Bronchial epithelial cell (primary cell): ENCODE results near the gene CNTNAP2. TPM values are rescaled to one million over a fixed set of nuclear protein-coding genes. Genes with fewer than 3 reads are reported as not detected.
"Not testable (repeated sequence)": the region's sequence is repeated elsewhere in the genome, so short reads cannot be mapped to it uniquely, and the experiment has no call there.

ENCODE experiments used
- DNase-seq: peaks from one replicate; pipeline ENCODE4 v3.0.0-alpha.2; 2010; ENCODE audit warnings: low read depth
- FAIRE-seq: peaks from 2 replicates; lab custom pipeline; 2011; peaks lifted over from hg19 to GRCh38; lab: Jason Lieb, UNC
- H3K27me3 ChIP-seq: 2 replicates; pipeline ENCODE4 v1.5.1; 2011; ENCODE audit warnings: low read length; ENCODE audit not compliant: control insufficient read depth, insufficient read depth
- H3K36me3 ChIP-seq: 2 replicates; pipeline ENCODE4 v1.5.1; 2011; ENCODE audit warnings: low read length; ENCODE audit not compliant: control insufficient read depth, insufficient read depth
- H3K4me3 ChIP-seq: 2 replicates; pipeline ENCODE4 v1.5.1; 2011; ENCODE audit warnings: mild to moderate bottlenecking, low read depth, low read length, control low read depth
- total RNA-seq: library from RNA; depleted of rRNA; stranded (reverse); fragments of >200 nt; gene quantifications from 2 replicates; pipeline ENCODE4 v1.2.1, GENCODE V29; 2014
- TF ChIP-seq, protein P1 (sequence below): IDR thresholded peaks from 2 replicates; pipeline ENCODE4 v1.5.1; 2011; ENCODE audit warnings: mild to moderate bottlenecking, moderate library complexity, low read length, control low read depth, inconsistent platforms; ENCODE audit not compliant: insufficient read depth, severe bottlenecking

CNTNAP2 gene
- total RNA-seq, 1 donor from 2014 or later, result 0.26 TPM

- no peaks in the 10 kb centered on the region for H3K36me3 ChIP-seq
- no peaks in the 10 kb centered on the region for H3K27me3 ChIP-seq
- DNase-seq (no peak), FAIRE-seq (no peak)
- TF ChIP-seq, protein P1, sequence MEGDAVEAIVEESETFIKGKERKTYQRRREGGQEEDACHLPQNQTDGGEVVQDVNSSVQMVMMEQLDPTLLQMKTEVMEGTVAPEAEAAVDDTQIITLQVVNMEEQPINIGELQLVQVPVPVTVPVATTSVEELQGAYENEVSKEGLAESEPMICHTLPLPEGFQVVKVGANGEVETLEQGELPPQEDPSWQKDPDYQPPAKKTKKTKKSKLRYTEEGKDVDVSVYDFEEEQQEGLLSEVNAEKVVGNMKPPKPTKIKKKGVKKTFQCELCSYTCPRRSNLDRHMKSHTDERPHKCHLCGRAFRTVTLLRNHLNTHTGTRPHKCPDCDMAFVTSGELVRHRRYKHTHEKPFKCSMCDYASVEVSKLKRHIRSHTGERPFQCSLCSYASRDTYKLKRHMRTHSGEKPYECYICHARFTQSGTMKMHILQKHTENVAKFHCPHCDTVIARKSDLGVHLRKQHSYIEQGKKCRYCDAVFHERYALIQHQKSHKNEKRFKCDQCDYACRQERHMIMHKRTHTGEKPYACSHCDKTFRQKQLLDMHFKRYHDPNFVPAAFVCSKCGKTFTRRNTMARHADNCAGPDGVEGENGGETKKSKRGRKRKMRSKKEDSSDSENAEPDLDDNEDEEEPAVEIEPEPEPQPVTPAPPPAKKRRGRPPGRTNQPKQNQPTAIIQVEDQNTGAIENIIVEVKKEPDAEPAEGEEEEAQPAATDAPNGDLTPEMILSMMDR, result no peak
- H3K4me3 ChIP-seq, result no peak overlapping the region
Measured at GRCh38 chr7:147106746-147107145, 990.1 kb downstream of the CNTNAP2 start.

DNA sequence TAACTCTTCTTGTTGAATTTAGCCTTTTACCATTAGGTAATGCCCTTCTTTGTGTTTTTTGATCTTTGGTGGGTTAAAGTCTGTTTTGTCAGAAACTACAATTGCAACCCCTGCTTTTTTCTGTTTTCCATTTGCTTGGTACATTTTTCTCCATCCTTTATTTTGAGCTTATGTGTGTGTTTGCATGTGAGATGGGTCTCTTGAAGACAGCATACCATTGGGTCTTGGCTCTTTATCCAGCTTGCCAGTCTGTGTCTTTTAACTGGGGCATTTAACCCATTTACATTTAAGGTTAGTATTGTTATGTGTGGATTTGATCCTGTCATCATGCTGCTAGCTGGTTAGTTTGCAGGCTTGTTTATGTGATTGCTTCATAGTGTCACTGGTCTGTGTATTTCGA, 997.9 kb downstream of the CNTNAP2 start:
- H3K36me3 ChIP-seq, FAIRE-seq, H3K27me3 ChIP-seq, H3K4me3 ChIP-seq, DNase-seq: not testable (repeated sequence)

- DNase-seq, result no peak
- TF ChIP-seq, protein P1, result no peak
- no peak overlapping the region for H3K4me3 ChIP-seq
- no peak for FAIRE-seq
- no peaks in the 10 kb centered on the region for H3K27me3 ChIP-seq
- no peaks in the 10 kb centered on the region for H3K36me3 ChIP-seq
Measured at GRCh38 chr7:147136352-147136751, 1019.8 kb downstream of the CNTNAP2 start.

GRCh38 chr7:147145194-147145593, 1028.6 kb downstream of the CNTNAP2 start:
- no peaks in the 10 kb centered on the region for H3K27me3 ChIP-seq
- DNase-seq (no peak), FAIRE-seq (no peak)
- TF ChIP-seq, protein P1, result no peak
- H3K4me3 ChIP-seq, result no peak overlapping the region
- H3K36me3 ChIP-seq, result no peaks in the 10 kb centered on the region

DNA sequence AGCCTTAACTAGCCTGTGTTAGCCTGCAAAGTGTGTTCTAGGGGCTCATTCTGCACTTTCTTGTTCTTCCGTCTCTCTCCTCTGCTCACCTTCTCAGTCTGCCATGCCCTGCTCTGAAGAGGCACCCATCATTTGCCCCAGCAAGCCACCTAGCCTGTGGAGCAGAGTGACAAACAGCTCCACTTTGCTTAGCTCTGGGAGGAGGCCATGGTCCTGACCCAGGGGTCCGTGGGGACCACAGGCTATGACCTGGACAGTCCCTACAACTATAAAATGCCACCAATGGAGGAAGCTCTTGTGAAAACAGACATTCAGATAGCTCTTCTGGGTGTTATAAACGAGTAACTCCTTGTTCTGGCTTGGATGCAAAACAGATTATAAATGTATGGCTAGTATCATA, 1029.6 kb downstream of the CNTNAP2 start:
- H3K27me3 ChIP-seq, result no peaks in the 10 kb centered on the region
- H3K4me3 ChIP-seq, result no peak overlapping the region
- TF ChIP-seq, protein P1, result no peak
- H3K36me3 ChIP-seq, result no peaks in the 10 kb centered on the region
- no peak for DNase-seq
- no peak for FAIRE-seq

DNA sequence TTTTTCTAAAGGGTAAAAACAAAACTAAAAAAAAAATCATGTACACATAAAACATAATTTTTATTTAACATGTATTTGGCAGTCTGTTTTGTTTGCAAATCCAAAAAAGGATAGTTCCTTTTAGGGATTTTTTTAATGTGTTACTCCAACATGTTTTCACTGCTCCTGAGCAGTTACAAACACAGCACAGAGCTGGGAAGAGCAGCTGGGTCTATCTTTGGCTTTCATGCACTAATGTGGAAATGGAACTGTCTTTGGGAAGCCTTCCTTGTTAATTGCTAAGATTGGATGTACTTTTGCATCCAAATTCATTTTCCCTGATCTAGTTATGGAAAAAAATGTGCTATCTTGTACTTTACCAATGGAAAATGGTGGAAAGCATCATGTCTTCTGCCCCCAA, 1035.1 kb downstream of the CNTNAP2 start:
- FAIRE-seq (no peak), DNase-seq (no peak)
- no peak overlapping the region for H3K4me3 ChIP-seq
- TF ChIP-seq, protein P1, result no peak
- no peaks in the 10 kb centered on the region for H3K36me3 ChIP-seq
- H3K27me3 ChIP-seq, result no peaks in the 10 kb centered on the region
